B cell (primary cell): Measurements from ENCODE around the gene SNCAIP. TPM values are rescaled to one million over a fixed set of nuclear protein-coding genes. Genes with fewer than 3 reads are reported as not detected.

Source experiments
- ATAC-seq: fragments of 200-7000 bp; cut with Tn5 transposase; one replicate; pipeline ENCODE4 v1.10.0; 2021; ENCODE audit warnings: low read depth, mild to moderate bottlenecking, moderate number of reproducible peaks, moderate library complexity
- CTCF ChIA-PET: fragments of 350-600 bp; sonication (Branson Sonifier 250); formaldehyde crosslinking; loops from one replicate; lab custom pipeline; 2021; ENCODE audit warnings: antibody characterized with exemption, inconsistent platforms; lab: Charles Lee
- POLR2A ChIA-PET: fragments of 350-600 bp; sonication (Branson Sonifier 250); formaldehyde crosslinking; loops from one replicate; lab custom pipeline; 2021; ENCODE audit warnings: antibody characterized with exemption; lab: Charles Lee
- DNase-seq: peaks from one replicate; pipeline ENCODE4 v3.0.0; 2013
- H2AFZ ChIP-seq: 2 replicates; pipeline ENCODE4 v1.6.1; 2012; ENCODE audit warnings: mild to moderate bottlenecking, low read depth, low read length; ENCODE audit not compliant: insufficient read depth, poor library complexity, severe bottlenecking
- H3K27ac ChIP-seq, 2 donors: 1 replicate in 1 of 2; 2 replicates in 1 of 2; pipeline ENCODE4 v1.5.1; 2012 to 2013; ENCODE audit warnings: low read length in 2 of 2, mild to moderate bottlenecking in 2 of 2, moderate library complexity in 1 of 2
- H3K27me3 ChIP-seq, 4 experiments: fragments of 200-600 bp in 1 of 4; sonication (generic) in 1 of 4; replicated peaks in 1 of 4; 1 replicate in 2 of 4; 2 replicates in 2 of 4; pipeline versions ENCODE4 v1.6.1 to v1.7.0; 2013 to 2016; ENCODE audit warnings: low read length in 3 of 4, mild to moderate bottlenecking in 2 of 4, mixed read lengths in 1 of 4, moderate library complexity in 1 of 4; ENCODE audit not compliant: insufficient read depth in 4 of 4, control insufficient read depth in 3 of 4; ENCODE audit errors: control extremely low read depth in 1 of 4
- H3K36me3 ChIP-seq, 2 experiments: replicated peaks in 1 of 2; 1 replicate in 1 of 2; 2 replicates in 1 of 2; pipeline versions ENCODE4 v1.6.1 to v1.7.1; 2013; ENCODE audit warnings: low read length in 1 of 2; ENCODE audit not compliant: insufficient read depth in 2 of 2, control insufficient read depth in 1 of 2; ENCODE audit errors: control extremely low read depth in 1 of 2, extremely low read depth in 1 of 2
- H3K4me1 ChIP-seq, 2 donors: fragments of 200-600 bp in 1 of 2; sonication (generic) in 1 of 2; 1 replicate in 1 of 2; 2 replicates in 1 of 2; pipeline versions ENCODE4 v1.5.1 to v1.6.1; 2013 to 2017; ENCODE audit warnings: low read length in 2 of 2; ENCODE audit not compliant: control insufficient read depth in 2 of 2, insufficient read depth in 2 of 2
- H3K4me2 ChIP-seq: replicated peaks from 2 replicates; pipeline ENCODE3; 2012; ENCODE audit warnings: mild to moderate bottlenecking, low read depth, low read length; ENCODE audit not compliant: poor library complexity, severe bottlenecking
- H3K4me3 ChIP-seq, 5 experiments: fragments of 200-600 bp in 1 of 5; sonication (generic) in 1 of 5; 1 replicate in 3 of 5; 2 replicates in 2 of 5; pipeline versions ENCODE4 v1.5.1 to v1.7.0; 2011 to 2016; ENCODE audit warnings: low read length in 4 of 5, mild to moderate bottlenecking in 4 of 5, low read depth in 2 of 5, control low read depth in 1 of 5, moderate library complexity in 1 of 5; ENCODE audit not compliant: insufficient read depth in 1 of 5; ENCODE audit errors: control extremely low read depth in 1 of 5, extremely low read depth in 1 of 5
- H3K79me2 ChIP-seq: fragments of 200-600 bp; sonication (generic); one replicate; pipeline ENCODE4 v1.6.0; 2016; ENCODE audit warnings: low read length; ENCODE audit not compliant: control insufficient read depth, insufficient read depth
- H3K9ac ChIP-seq: fragments of 200-600 bp; sonication (generic); 2 replicates; pipeline ENCODE4 v1.6.1; 2017; ENCODE audit warnings: mild to moderate bottlenecking, low read length, moderate library complexity
- H3K9me3 ChIP-seq, 3 donors: one replicate each; pipeline versions ENCODE4 v1.6.1 to v1.7.1; 2013; ENCODE audit warnings: low read length in 2 of 3; ENCODE audit not compliant: control insufficient read depth in 2 of 3, insufficient read depth in 1 of 3; ENCODE audit errors: control extremely low read depth in 1 of 3
- H4K20me1 ChIP-seq: 2 replicates; pipeline ENCODE4 v1.6.0; 2012; ENCODE audit warnings: mild to moderate bottlenecking, low read length; ENCODE audit not compliant: insufficient read depth, control insufficient read depth, poor library complexity, severe bottlenecking
- H3K27ac Mint-ChIP-seq: one replicate; pipeline ENCODE4 v1.8.0; 2021; ENCODE audit warnings: mixed read lengths
- H3K27me3 Mint-ChIP-seq: one replicate; pipeline ENCODE4 v1.8.0; 2021; ENCODE audit warnings: mixed read lengths
- H3K4me1 Mint-ChIP-seq: one replicate; pipeline ENCODE4 v1.8.0; 2021; ENCODE audit warnings: mixed read lengths
- H3K4me3 Mint-ChIP-seq: one replicate; pipeline ENCODE4 v1.8.0; 2021; ENCODE audit warnings: mixed read lengths
- H3K9me3 Mint-ChIP-seq: one replicate; pipeline ENCODE4 v1.8.0; 2022; ENCODE audit warnings: mixed read lengths; ENCODE audit not compliant: insufficient read depth
- EZH2 ChIP-seq: IDR thresholded peaks from 2 replicates; pipeline ENCODE4 v1.6.1; 2012; ENCODE audit warnings: borderline replicate concordance, low read depth, mild to moderate bottlenecking, moderate library complexity, low read length; ENCODE audit not compliant: insufficient read depth, poor library complexity, severe bottlenecking
- WGBS: methylation state at CpG from one replicate; pipeline ENCODE4 v1.1.5; 2013; ENCODE audit warnings: missing lambda C conversion rate; ENCODE audit not compliant: insufficient coverage; 5-methylcytosine and 5-hydroxymethylcytosine counted together
- intact Hi-C: fragments of 100-400 bp; cut with micrococcal nuclease; formaldehyde crosslinking; loops from one replicate; pipeline ENCODE4 v1.10.0; 2022
- polyA plus RNA-seq: library from polyadenylated mRNA; depleted of rRNA; stranded (reverse); fragments of >200 nt; gene quantifications from 2 replicates; pipeline ENCODE4 v1.2.3, GENCODE V29; 2012
- total RNA-seq, 2 donors: library from RNA; stranded (reverse); fragments of 120-200 nt in 1 of 2; gene quantifications; 1 replicate in 1 of 2; 2 replicates in 1 of 2; pipeline versions ENCODE4 v1.2.3 to v1.2.4, GENCODE V29; 2013 to 2022
- TF ChIP-seq, protein P1 (sequence below): fragments of 200-600 bp; IDR thresholded peaks from one replicate; pipeline ENCODE4 v1.8.0; 2022; ENCODE audit warnings: antibody characterized with exemption, mild to moderate bottlenecking

The SNCAIP gene
- total and polyA plus RNA-seq, 2 donors (not counting 1 experiment from before 2014, with no cell fraction given), result not detected

DNA sequence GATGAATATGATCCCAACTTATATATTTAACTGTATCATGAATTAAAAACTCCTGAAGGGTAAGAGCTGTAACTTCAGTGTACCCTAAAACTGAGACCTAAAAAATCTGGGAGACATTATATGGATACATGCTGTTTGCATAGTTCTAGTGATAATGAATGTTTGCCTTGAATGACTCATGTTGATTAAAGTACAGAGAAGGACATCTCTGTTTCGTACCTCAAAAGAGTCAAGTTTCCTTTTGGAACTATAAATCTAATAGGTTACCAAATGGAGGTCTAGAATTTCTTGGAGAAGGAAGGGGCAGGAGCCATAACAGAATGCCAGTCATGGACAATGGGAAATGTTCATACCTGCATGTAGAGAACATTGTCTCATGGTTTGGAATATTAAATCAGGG, 168.1 kb downstream of the SNCAIP start:
- Histone ChIP-seq H2AFZ (no peak overlapping the region), H3K4me1 (no peaks in the 10 kb centered on the region), H4K20me1 (no peaks in the 10 kb centered on the region), H3K27me3 (no peaks in the 10 kb centered on the region), H3K36me3 (no peaks in the 10 kb centered on the region), H3K4me3 (no peak overlapping the region), H3K79me2 (no peaks in the 10 kb centered on the region), H3K9me3 (no peaks in the 10 kb centered on the region), H3K9ac (no peak overlapping the region), H3K27ac (no peak overlapping the region), H3K4me2 (no peak overlapping the region)
- ATAC-seq, result no peak
- Mint-ChIP-seq H3K9me3 (no peaks in the 10 kb centered on the region), H3K4me1 (no peaks in the 10 kb centered on the region), H3K27me3 (peaks cover 24% of the 10 kb centered on the region), H3K4me3 (no peak overlapping the region), H3K27ac (no peak overlapping the region)
- no CpG with 5 or more reads among the region's 1 CpG for WGBS
- TF ChIP-seq, protein P1, sequence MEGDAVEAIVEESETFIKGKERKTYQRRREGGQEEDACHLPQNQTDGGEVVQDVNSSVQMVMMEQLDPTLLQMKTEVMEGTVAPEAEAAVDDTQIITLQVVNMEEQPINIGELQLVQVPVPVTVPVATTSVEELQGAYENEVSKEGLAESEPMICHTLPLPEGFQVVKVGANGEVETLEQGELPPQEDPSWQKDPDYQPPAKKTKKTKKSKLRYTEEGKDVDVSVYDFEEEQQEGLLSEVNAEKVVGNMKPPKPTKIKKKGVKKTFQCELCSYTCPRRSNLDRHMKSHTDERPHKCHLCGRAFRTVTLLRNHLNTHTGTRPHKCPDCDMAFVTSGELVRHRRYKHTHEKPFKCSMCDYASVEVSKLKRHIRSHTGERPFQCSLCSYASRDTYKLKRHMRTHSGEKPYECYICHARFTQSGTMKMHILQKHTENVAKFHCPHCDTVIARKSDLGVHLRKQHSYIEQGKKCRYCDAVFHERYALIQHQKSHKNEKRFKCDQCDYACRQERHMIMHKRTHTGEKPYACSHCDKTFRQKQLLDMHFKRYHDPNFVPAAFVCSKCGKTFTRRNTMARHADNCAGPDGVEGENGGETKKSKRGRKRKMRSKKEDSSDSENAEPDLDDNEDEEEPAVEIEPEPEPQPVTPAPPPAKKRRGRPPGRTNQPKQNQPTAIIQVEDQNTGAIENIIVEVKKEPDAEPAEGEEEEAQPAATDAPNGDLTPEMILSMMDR, result no peak
- no peak for TF ChIP-seq EZH2
- no peak for DNase-seq
- CTCF ChIA-PET, result no interaction called here
- POLR2A ChIA-PET, result no interaction called here
- intact Hi-C loops, result no loop called here

DNA sequence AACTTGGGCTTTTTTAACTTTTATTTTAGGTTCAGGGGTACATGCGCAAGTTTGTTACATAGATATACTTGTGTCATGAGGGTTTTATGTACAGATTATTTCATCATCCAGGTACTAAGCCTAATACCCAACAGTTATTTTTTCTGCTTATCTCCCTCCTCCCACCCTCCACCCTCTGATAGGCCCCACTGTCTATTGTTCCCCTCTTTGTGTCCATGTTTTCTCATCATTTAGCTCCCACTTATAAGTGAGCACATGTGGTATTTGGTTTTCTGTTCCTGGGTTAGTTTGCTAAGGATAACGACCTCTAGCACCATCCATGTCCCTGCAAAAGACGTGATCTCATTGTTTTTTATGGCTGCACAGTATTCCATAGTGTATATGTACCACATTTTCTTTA, 172.1 kb downstream of the SNCAIP start:
- ATAC-seq (no peak), DNase-seq (no peak)
- H4K20me1 ChIP-seq, result no peaks in the 10 kb centered on the region
- no CpG with 5 or more reads among the region's 3 CpGs for WGBS
- H3K27ac ChIP-seq, result no peak overlapping the region
- H3K9ac ChIP-seq, result no peak overlapping the region
- H3K4me3 ChIP-seq, result no peak overlapping the region
- H3K4me1 ChIP-seq, result no peaks in the 10 kb centered on the region
- ChIA-PET CTCF (no interaction called here), POLR2A (no interaction called here)
- H3K9me3 ChIP-seq, result no peaks in the 10 kb centered on the region
- Mint-ChIP-seq H3K4me3 (no peak overlapping the region), H3K27me3 (peaks cover 35% of the 10 kb centered on the region), H3K27ac (no peak overlapping the region), H3K9me3 (no peaks in the 10 kb centered on the region), H3K4me1 (no peaks in the 10 kb centered on the region)
- H3K4me2 ChIP-seq, result no peak overlapping the region
- TF ChIP-seq, protein P1, result no peak
- no peak for TF ChIP-seq EZH2
- H3K79me2 ChIP-seq, result no peaks in the 10 kb centered on the region
- H3K36me3 ChIP-seq, result no peaks in the 10 kb centered on the region
- no peaks in the 10 kb centered on the region for H3K27me3 ChIP-seq
- no peak overlapping the region for H2AFZ ChIP-seq
- intact Hi-C loops, result no loop called here
